C4-2B (cell line): ENCODE data around the gene CFI.

Experiments
- ZFX ChIP-seq: fragments of 450-650 bp; IDR thresholded peaks from 2 replicates; pipeline ENCODE4 v1.6.1; 2017
- TF ChIP-seq, protein P1 (sequence below): fragments of 450-650 bp; conservative IDR thresholded peaks from 2 replicates; pipeline ENCODE4 v1.5.1; 2017; ENCODE audit warnings: mild to moderate bottlenecking

DNA sequence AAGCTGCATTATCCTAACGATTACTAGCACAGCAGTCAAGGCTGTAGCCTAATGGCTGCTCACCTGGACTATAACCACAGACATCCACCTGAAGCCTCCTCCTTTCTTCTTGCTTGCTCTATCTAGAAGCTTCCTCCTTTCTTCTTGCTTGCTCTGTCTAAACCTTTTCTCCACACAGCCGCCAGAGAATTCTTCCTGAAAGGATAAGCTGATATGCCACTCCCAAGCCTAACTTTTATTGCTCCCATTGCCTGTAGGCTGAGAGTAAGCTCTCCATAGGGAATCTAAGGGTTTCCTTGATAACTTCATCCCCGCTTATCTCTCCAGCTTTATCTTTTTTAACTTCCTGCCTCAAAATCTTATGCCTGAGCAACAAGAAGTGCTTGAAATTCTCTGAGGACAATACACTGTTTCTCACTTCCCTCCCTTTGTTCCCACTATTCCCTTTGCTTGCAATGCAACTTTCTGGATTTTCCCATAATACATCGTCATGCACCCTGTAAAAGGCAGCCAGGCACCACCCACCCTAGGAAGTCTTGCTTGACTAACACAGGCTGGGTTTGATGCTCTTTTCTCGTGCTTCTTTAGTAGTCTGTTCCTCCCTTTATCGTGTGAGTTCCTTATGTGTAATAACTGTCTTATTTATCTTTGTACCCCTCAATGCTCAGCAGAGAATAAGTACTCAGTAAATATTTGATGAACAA lies 44.7 kb upstream of the CFI start:
- TF ChIP-seq, protein P1, sequence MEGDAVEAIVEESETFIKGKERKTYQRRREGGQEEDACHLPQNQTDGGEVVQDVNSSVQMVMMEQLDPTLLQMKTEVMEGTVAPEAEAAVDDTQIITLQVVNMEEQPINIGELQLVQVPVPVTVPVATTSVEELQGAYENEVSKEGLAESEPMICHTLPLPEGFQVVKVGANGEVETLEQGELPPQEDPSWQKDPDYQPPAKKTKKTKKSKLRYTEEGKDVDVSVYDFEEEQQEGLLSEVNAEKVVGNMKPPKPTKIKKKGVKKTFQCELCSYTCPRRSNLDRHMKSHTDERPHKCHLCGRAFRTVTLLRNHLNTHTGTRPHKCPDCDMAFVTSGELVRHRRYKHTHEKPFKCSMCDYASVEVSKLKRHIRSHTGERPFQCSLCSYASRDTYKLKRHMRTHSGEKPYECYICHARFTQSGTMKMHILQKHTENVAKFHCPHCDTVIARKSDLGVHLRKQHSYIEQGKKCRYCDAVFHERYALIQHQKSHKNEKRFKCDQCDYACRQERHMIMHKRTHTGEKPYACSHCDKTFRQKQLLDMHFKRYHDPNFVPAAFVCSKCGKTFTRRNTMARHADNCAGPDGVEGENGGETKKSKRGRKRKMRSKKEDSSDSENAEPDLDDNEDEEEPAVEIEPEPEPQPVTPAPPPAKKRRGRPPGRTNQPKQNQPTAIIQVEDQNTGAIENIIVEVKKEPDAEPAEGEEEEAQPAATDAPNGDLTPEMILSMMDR: no peak
- no peak for TF ChIP-seq ZFX
